SJSA1 (cell line): ENCODE measurements around the gene ACSF3. TPM values are rescaled to one million over a fixed set of nuclear protein-coding genes. Genes with fewer than 3 reads are reported as not detected.
"Not testable (repeated sequence)": the region's sequence is repeated elsewhere in the genome, so short reads cannot be mapped to it uniquely, and the experiment has no call there.

Experiments
- DNase-seq, 2 experiments: peaks; one replicate each; pipeline ENCODE4 v3.0.0-alpha.2; 2015 to 2020; ENCODE audit warnings: low spot score in 2 of 2, low read depth in 1 of 2
- H3K27ac ChIP-seq: fragments of 250-450 bp; sonication (Bioruptor Pico); 2 replicates; pipeline ENCODE4 v1.5.1; 2020; ENCODE audit warnings: mild to moderate bottlenecking, moderate library complexity
- H3K27me3 ChIP-seq: fragments of 250-450 bp; sonication (Bioruptor Pico); replicated peaks from 2 replicates; pipeline ENCODE4 v1.5.1; 2020; ENCODE audit warnings: mild to moderate bottlenecking, moderate library complexity
- H3K36me3 ChIP-seq: fragments of 250-450 bp; sonication (Bioruptor Pico); 2 replicates; pipeline ENCODE4 v1.5.1; 2020; ENCODE audit warnings: mild to moderate bottlenecking
- H3K4me1 ChIP-seq: fragments of 250-450 bp; sonication (Bioruptor Pico); replicated peaks from 2 replicates; pipeline ENCODE4 v1.6.1; 2021; ENCODE audit warnings: mild to moderate bottlenecking
- H3K4me3 ChIP-seq: fragments of 250-450 bp; sonication (Bioruptor Pico); 2 replicates; pipeline ENCODE4 v1.5.1; 2020; ENCODE audit warnings: mild to moderate bottlenecking
- H3K9me3 ChIP-seq: fragments of 250-450 bp; sonication (Bioruptor Pico); replicated peaks from 2 replicates; pipeline ENCODE4 v1.5.1; 2020; ENCODE audit warnings: mild to moderate bottlenecking
- total RNA-seq: library from RNA; depleted of rRNA; stranded (reverse); fragments of >200 nt; shearing (Covaris generic); gene quantifications from 2 replicates; pipeline ENCODE4 v1.2.3, GENCODE V29; 2014

The ACSF3 gene
- total RNA-seq, 1 experiment from 2014 or later: 31.7 TPM

DNA sequence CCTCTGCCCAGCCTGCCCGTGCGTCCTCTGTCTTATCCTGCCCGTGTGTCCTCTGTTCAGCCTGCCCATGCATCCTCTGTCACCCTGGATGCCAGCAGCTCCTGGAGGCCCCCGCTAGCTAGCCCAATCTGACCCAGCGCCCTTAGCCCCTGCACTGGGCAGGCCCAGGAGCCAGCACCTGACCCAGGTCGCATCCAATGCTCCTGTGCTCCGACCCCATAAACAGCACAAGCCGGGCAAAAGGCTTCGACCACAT is 91.0 kb downstream of the ACSF3 start:
- H3K4me3 ChIP-seq: no peak overlapping the region
- H3K27me3 ChIP-seq: no peaks in the 10 kb centered on the region
- H3K9me3 ChIP-seq: no peaks in the 10 kb centered on the region
- no peaks in the 10 kb centered on the region for H3K4me1 ChIP-seq
- H3K36me3 ChIP-seq: no peaks in the 10 kb centered on the region
- DNase-seq: no peak
- no peak overlapping the region for H3K27ac ChIP-seq

DNA sequence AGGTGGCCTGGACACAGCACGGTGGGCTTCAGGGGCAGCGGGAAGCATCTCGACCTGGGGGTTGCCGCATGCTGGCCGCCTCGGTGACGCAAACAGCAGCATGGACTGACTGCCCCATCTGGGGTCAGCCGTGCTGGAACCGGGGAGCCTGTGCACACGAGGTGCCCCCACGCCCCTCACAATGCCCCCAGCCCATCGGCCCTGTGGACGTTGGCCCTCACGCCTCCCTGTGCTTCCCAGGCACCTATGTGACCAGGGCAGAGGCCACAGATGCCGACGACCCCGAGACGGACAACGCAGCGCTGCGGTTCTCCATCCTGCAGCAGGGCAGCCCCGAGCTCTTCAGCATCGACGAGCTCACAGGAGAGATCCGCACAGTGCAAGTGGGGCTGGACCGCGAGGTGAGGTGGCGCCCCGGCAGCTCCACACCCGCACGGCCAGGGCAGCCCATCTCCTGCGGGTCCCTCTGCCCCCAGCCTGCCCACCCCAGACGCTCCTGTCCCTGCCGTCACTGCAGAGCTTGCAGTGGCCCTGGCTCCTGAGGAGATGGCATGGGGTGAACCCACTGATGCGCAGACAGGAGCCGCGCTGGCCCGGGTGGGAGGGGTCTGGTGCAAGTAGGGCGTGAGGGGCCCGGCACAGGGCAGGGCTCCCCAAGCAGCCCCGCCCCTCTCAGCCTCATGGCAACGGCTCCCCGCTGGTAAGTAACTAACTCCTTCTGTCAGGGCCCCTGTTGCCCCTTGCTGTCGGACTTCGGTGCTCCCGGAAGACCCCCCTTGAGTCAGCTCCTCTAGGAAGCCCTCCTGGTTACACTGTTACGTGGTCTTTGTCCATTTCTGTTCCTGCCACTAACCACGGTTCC is 91.5 kb downstream of the ACSF3 start:
- Histone ChIP-seq H3K4me3 (no peak overlapping the region), H3K27me3 (no peaks in the 10 kb centered on the region), H3K4me1 (no peaks in the 10 kb centered on the region), H3K27ac (no peak overlapping the region), H3K36me3 (no peaks in the 10 kb centered on the region), H3K9me3 (no peaks in the 10 kb centered on the region)
- no peak for DNase-seq

DNA sequence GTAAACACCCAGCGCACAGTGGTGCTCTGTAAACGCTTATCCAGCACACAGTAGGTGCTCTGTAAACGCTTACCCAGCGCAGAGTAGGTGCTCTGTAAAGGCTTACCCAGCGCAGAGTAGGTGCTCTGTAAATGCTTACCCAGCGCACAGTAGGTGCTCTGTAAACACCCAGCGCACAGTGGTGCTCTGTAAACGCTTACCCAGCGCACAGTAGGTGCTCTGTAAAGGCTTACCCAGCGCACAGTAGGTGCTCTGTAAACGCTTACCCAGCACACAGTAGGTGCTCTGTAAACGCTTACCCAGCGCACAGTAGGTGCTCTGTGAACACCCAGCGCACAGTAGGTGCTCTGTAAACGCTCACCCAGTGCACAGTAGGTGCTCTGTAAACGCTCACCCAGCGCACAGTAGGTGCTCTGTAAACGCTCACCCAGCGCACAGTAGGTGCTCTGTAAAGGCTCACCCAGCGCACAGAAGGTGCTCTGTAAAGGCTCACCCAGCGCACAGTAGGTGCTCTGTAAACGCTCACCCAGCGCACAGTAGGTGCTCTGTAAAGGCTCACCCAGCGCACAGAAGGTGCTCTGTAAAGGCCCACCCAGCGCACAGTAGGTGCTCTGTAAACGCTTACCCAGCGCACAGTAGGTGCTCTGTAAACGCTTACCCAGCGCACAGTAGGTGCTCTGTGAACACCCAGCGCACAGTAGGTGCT is 92.4 kb downstream of the ACSF3 start:
- DNase-seq, H3K4me3 ChIP-seq, H3K27ac ChIP-seq, H3K4me1 ChIP-seq, H3K9me3 ChIP-seq, H3K36me3 ChIP-seq, H3K27me3 ChIP-seq: not testable (repeated sequence)

DNA sequence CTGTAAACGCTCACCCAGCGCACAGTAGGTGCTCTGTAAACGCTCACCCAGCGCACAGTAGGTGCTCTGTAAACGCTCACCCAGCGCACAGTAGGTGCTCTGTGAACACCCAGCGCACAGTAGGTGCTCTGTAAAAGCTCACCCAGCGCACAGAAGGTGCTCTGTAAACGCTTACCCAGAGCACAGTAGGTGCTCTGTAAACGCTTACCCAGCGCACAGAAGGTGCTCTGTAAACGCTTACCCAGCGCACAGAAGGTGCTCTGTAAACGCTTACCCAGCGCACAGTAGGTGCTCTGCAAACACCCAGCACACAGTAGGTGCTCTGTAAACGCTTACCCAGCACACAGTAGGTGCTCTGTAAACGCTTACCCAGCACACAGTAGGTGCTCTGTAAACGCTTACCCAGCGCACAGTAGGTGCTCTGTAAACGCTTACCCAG is 93.0 kb downstream of the ACSF3 start:
- not testable (repeated sequence) for H3K27me3 ChIP-seq, H3K27ac ChIP-seq, H3K4me1 ChIP-seq, DNase-seq, H3K9me3 ChIP-seq, H3K36me3 ChIP-seq, H3K4me3 ChIP-seq

DNA sequence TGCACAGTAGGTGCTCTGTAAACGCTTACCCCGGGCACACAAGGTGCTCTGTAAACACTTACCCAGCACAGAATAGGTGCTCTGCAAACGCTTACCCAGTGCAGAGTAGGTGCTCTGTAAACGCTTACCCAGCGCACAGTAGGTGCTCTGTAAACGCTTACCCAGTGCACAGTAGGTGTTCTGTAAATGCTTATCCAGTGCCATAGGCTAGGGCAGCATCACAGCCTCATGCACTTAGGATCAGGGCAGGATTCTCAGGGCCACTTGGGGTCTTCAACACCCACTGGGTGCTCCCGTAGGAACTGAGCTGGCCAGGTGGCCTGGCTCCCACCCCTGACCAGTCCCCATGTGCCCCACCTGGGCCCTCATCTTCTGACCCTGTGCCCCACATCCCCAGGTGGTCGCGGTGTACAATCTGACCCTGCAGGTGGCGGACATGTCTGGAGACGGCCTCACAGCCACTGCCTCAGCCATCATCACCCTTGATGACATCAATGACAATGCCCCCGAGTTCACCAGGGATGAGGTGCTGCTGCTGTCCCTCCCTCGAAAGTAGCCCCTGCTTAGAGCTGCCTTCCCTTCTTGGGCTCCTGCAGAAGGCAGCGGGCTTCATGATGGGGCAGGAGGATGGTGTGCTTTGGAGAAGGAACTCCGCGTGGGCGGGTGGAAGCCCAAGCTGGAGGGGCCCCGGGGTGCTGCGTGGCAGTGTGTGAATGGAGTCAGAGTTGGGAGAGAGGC is 93.5 kb downstream of the ACSF3 start:
- Histone ChIP-seq H3K27me3 (no peaks in the 10 kb centered on the region), H3K9me3 (no peaks in the 10 kb centered on the region; the same call in 1 of the 2 replicates), H3K36me3 (no peaks in the 10 kb centered on the region), H3K4me1 (peaks cover 3% of the 10 kb centered on the region), H3K4me3 (no peak overlapping the region), H3K27ac (no peak overlapping the region)
- DNase-seq: peak in 1 of 2 experiments; percentile 28

DNA sequence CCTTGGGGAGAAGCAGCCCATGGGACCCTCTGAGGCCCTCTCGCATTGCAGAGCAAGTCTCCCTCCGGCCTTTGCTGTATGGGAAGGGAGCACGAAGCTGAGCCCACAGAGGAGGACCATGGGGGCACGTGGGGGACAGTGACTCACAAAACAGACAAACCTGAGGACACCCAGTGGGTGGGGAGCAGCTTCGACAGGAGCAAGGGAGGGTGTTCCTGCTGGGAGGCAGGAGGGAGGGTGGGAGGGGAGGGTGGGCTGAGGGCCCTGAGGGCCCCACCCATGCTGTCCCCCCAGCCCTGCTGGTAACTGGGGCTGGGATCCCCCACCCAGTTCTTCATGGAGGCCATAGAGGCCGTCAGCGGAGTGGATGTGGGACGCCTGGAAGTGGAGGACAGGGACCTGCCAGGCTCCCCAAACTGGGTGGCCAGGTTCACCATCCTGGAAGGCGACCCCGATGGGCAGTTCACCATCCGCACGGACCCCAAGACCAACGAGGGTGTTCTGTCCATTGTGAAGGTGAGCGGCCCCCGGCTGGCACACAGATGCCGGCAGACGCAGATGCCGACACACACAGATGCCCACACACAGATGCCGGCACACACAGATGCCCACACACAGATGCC is 94.2 kb downstream of the ACSF3 start:
- H3K36me3 ChIP-seq: no peaks in the 10 kb centered on the region
- H3K4me3 ChIP-seq: no peak overlapping the region
- no peak for DNase-seq
- H3K4me1 ChIP-seq: peaks cover 4% of the 10 kb centered on the region
- H3K9me3 ChIP-seq: no peaks in the 10 kb centered on the region; the same call in 1 of the 2 replicates
- H3K27me3 ChIP-seq: no peaks in the 10 kb centered on the region
- no peak overlapping the region for H3K27ac ChIP-seq

DNA sequence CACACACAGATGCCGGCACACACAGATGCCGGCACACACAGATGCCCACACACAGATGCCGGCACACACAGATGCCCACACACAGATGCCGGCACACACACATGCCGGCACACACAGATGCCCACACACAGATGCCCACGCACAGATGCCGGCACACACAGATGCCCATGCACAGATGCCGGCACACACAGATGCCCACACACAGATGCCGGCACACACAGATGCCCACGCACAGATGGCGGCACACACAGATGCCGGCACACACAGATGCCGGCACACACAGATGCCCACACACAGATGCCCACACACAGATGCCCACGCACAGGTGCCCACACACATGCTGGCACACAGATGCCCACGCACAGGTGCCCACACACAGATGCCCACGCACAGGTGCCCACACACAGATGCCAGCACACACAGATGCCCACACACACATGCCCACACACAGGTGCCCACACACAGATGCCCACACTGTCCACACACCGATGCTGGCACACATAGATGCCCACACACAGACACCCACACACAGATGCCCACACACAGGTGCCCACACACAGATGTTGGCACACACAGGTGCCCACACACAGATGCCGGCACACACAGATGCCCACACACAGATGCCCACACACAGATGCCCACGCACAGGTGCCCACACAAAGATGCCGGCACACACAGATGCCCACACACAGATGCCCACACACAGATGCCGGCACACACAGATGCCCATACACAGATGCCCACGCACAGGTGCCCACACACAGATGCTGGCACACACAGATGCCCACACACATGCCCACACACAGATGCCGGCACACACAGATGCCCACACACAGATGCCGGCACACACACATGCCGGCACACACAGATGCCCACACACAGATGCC is 95.1 kb downstream of the ACSF3 start:
- DNase-seq, H3K27ac ChIP-seq, H3K27me3 ChIP-seq, H3K36me3 ChIP-seq, H3K4me1 ChIP-seq, H3K9me3 ChIP-seq, H3K4me3 ChIP-seq: not testable (repeated sequence)

DNA sequence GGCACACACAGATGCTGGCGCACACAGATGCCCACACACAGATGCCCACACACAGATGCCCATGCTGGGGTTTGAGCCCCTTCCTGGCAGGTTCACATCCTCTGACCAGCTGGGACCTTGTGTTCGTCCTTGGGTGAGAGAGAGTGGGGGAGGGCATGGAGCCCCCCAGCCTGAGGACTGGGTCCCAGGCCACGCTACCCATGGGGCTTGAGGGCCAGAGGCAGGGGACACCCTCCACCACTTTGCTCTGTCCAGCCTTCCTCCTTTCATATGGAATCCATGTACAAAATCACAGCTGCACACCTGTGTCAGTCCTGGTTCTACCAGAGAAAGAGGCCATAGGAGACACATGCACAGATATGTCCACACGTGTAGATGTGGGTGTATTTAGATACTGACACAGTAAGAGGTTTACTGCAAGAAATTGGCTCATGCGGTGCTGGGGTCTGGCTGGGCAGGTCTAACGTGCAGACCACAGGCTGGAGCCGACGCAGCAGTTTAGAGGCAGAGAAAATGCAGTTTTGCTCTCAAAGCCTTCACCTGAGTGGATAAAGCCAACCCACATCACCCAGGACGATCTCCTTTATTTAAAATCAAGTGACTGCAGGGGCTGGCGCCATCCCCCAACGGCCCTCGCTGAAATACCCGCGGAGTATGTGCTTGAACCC is 95.8 kb downstream of the ACSF3 start:
- Histone ChIP-seq H3K4me3 (no peak overlapping the region), H3K9me3 (no peaks in the 10 kb centered on the region; the same call in 1 of the 2 replicates), H3K27me3 (no peaks in the 10 kb centered on the region), H3K4me1 (peaks cover 4% of the 10 kb centered on the region), H3K36me3 (no peaks in the 10 kb centered on the region), H3K27ac (no peak overlapping the region)
- no peak for DNase-seq

DNA sequence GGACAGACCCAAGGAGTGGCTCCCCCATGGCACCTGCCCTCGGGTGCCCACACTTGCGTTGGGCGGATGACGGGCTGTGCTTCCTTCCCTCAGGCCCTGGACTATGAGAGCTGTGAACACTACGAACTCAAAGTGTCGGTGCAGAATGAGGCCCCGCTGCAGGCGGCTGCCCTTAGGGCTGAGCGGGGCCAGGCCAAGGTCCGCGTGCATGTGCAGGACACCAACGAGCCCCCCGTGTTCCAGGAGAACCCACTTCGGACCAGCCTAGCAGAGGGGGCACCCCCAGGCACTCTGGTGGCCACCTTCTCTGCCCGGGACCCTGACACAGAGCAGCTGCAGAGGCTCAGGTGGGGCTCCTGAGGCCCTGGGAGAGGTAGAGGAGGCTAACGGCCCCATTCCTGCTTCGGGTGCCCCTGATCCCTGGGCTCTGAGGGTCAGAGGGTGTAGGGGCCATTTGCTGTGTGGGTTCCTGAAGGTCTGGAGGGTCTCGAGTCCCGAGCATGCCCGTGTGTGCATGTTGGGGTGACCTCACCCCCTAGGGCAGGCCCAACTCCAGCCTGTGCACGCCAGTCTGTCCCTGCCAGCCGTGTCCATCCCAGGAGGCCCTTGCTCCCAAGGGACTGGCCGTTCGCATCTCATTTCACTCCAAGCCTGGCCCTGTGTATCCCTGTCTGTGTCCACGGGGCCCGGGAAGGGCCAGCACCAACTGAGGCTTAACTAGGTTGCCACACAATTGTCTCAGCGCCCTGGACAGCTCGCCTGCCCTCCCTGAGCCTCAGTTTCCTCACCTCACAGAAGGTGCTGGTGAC is 96.7 kb downstream of the ACSF3 start:
- Histone ChIP-seq H3K27me3 (no peaks in the 10 kb centered on the region), H3K27ac (no peak overlapping the region), H3K9me3 (no peaks in the 10 kb centered on the region; the same call in 1 of the 2 replicates), H3K4me3 (no peak overlapping the region), H3K36me3 (no peaks in the 10 kb centered on the region), H3K4me1 (peaks cover 4% of the 10 kb centered on the region)
- no peak for DNase-seq

DNA sequence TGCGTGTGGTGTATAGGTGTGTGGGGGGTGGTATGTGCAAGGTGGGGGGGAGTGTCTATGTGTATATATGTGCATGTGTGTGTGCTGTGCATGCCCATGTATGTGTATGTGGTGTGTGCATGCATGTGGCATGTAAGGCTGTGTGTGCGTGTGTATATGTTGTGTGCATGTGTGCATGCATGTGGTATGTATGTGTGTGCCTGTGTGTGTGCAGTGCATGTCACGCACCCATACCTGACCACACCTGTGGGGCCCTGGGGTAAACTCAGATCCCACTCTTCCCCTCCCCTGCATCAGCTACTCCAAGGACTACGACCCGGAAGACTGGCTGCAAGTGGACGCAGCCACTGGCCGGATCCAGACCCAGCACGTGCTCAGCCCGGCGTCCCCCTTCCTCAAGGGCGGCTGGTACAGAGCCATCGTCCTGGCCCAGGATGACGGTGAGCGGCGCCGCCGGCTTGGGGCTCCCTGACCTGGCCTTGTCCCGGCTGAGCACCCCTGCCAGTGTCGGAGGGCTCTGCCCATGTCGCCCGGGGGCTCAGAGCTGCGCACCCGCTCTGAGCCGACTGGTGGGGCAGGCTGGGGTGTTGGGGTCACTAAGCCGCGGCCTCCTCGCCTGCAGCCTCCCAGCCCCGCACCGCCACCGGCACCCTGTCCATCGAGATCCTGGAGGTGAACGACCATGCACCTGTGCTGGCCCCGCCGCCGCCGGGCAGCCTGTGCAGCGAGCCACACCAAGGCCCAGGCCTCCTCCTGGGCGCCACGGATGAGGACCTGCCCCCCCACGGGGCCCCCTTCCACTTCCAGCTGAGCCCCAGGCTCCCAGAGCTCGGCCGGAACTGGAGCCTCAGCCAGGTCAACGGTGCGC is 97.6 kb downstream of the ACSF3 start:
- no peaks in the 10 kb centered on the region for H3K36me3 ChIP-seq
- H3K27me3 ChIP-seq: no peaks in the 10 kb centered on the region
- H3K27ac ChIP-seq: no peak overlapping the region
- no peak for DNase-seq
- no peaks in the 10 kb centered on the region; the same call in 1 of the 2 replicates for H3K9me3 ChIP-seq
- H3K4me1 ChIP-seq: peaks cover 4% of the 10 kb centered on the region
- no peak overlapping the region for H3K4me3 ChIP-seq

DNA sequence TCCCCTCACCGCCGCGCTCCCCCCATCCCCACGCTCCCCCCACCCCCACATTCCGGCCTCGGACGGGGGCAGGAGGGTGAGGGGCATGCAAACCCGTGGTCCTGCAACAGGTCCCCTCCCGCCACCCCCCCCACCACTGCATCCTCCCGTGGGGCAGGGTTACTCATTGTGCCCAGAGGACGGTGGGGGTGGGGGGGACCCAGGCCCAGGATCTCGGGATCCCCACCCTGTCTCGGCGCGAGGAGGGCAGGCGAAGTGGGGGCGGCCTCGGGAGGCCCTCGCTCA is 98.2 kb downstream of the ACSF3 start:
- Histone ChIP-seq H3K36me3 (no peaks in the 10 kb centered on the region), H3K4me3 (peak overlapping the region; percentile 43), H3K9me3 (no peaks in the 10 kb centered on the region; the same call in 1 of the 2 replicates), H3K4me1 (peaks cover 4% of the 10 kb centered on the region), H3K27ac (no peak overlapping the region), H3K27me3 (no peaks in the 10 kb centered on the region)
- DNase-seq: no peak
